Activated naive CD4-positive, alpha-beta T cell treated with Interleukin-2 at 50 U/mL for 16 hours (primary cell): ENCODE results near the gene TEX101.
"Not testable (repeated sequence)": the region's sequence is repeated elsewhere in the genome, so short reads cannot be mapped to it uniquely, and the experiment has no call there.

Experiments used
- DNase-seq: peaks from one replicate; pipeline ENCODE4 v3.0.0-alpha.2; 2020

TEX101 gene

DNA sequence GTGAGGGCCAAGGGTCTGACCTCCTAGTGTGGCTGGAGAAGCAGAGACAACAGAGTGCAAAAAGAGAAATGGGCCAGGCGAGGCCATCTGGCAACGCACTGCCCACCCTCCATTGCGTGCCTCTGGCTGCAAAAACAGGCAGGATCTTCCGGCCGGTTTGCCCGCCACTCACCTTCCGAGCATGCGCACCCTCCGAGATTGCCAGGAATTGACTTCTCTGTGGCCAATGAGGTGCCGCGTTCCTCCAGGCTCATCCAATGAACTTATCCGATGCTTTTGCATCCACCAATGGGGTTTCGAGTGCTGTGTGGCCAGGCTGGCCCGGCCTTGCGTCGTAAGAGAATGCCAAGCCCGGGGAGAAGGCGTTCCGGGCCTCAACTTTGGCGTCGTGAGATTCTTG, at the start of gene TEX101:
Gene TEX101, plus strand, starts transcription at position 337 of the 400 bp plus-strand sequence. CDS start 1,030 bp downstream, outside the sequence.
- no peak for DNase-seq

DNA sequence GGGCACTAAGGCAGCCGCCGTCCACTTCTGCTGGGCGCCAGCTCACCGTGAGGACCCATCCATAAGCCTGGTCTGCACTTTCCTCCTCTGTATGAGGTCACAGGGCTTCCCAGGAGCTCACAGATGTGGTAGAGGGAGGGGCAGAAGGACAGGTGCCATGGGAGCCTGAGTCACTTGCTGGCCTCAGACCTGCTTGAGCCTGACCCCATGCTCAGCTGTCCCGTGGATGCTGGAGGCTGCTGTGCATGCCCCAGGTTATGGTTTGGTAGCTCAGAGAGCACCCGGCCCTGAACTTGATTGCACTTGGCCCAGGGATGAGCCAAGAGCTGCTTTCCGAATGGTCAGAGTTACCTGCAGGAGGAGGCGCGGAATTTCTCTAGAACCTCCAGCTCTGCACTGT, 49.0 kb upstream of the TEX101 start:
- DNase-seq = not testable (repeated sequence)

- DNase-seq = no peak
Observed at GRCh38 chr19:43367822-43368221, 46.9 kb upstream of the TEX101 start.

DNA sequence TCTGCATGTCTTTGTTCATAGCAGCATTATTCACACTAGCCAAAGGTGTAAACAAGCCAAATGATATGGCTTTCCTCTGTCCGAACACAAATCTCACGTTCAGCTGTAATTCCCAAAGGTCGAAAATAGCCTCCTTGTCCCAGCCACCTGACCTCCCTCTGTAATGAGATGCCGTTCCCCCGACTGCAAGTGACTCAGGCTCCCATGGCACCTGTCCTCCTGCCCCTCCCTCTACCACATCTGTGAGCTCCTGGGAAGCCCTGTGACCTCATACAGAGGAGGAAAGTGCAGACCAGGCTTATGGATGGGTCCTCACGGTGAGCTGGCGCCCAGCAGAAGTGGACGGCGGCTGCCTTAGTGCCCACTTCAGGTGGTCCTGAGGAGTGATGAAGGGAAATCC, 45.8 kb upstream of the TEX101 start:
- DNase-seq = not testable (repeated sequence)

GRCh38 chr19:43371909-43372308, 42.8 kb upstream of the TEX101 start:
- no peak for DNase-seq

DNA sequence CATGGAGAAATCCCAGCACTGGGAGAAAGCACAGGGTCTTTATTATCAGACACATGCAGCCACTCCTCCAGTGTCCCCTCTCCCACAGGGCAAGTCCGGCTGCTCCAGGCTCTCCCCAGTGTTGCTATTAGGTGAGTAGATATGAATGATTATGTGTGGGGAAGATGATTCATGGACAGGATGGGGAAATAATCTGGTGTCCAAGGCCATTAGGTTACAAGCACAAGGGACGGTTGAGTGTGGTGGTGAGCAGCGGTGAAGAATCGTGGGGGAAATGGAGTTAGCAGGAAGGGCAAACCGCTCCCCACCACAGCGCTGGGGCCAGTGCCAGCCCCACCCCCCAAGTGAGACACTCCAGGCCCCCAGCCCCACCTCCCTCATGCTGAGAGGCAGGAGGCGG, 42.2 kb upstream of the TEX101 start:
- no peak for DNase-seq

DNA sequence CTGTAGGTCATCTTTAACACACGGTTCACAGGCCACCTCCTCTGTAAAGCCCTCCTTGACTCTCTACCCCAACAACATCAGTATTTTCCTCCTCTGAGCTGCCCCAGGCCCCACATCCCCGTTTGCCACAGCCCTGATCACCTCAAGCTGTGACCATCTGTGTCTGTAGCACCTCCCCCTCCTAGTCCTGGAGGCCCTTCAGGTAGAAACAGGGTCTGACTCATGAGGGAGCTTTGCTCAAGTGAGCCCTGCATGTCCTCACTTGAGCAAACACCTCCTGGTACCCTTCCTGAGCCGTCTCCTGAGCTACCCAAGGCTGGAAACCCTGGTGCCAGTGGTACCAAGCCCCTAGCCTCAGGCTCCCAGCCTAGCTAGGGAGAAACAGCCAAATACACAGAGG, 37.1 kb upstream of the TEX101 start:
- DNase-seq = not testable (repeated sequence)

GRCh38 chr19:43380008-43380407, 34.7 kb upstream of the TEX101 start:
- DNase-seq = no peak

GRCh38 chr19:43380771-43381386, 33.8 kb upstream of the TEX101 start:
- no peak for DNase-seq

GRCh38 chr19:43382586-43383216, 32.0 kb upstream of the TEX101 start:
- not testable (repeated sequence) for DNase-seq

DNA sequence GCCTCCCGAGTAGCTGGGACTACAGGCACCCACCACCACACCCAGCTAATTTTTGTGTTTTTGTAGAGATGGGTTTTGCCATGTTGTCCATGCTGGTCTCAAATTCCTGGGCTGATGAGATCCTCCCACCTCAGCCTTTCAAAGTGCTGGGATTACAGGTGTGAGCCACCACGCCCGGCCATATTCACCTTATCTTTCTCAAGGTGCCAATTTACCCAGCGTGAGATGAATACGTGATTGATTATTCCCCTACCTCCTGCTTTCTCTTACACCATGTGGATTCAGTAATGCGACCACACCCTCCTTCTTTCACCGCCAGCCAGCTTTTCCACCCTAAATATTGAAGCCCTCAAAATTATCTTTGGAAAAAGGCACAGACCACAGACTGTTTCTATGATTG, 31.4 kb upstream of the TEX101 start:
- DNase-seq = not testable (repeated sequence)

DNA sequence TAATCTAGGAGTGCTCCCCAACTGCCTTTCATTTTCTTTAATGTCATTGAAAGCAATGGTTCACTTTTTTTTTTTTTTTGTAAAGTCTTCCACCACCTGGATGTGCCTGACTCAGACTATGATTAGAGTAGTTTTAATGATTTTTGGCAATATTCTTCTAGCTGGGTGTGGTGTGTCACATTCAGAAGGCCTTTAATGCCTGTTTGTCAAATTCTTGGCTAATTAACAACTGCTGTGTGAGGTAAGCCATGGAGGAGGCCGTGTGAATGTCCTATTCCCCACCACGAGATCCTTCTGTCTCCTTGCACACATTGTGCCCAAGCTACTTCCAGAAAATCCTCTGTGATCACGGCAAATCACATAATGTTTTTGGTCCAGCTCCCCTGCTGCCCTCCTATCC, 30.9 kb upstream of the TEX101 start:
- not testable (repeated sequence) for DNase-seq

GRCh38 chr19:43390903-43391551, 23.7 kb upstream of the TEX101 start:
- not testable (repeated sequence) for DNase-seq

- DNase-seq = not testable (repeated sequence)
Observed at GRCh38 chr19:43391552-43391935, 23.1 kb upstream of the TEX101 start.

- DNase-seq = not testable (repeated sequence)
Observed at GRCh38 chr19:43393501-43393900, 21.2 kb upstream of the TEX101 start.

DNA sequence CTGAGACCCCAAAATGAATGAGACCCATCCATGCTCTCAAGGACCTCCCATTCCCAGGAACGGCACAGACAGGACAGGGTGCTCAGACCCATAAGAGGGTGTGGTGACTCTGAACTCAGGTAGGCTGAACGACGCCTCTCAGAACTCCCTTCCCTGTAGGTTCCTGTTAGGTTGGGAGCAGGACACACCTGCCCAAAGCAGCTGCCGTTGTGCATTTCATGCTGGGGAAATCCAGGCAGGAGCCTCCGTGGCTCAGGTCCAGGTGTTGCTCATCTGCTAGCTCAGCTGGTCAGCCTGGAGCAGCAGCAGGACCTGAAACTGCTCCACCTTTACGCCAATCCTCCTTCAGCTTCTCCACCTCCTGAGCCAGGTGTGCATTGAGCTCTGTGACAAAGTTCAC, 19.1 kb upstream of the TEX101 start:
- DNase-seq = no peak

GRCh38 chr19:43406297-43406696, 8.4 kb upstream of the TEX101 start:
- no peak for DNase-seq

GRCh38 chr19:43407416-43408005, 7.2 kb upstream of the TEX101 start:
- no peak for DNase-seq

GRCh38 chr19:43408043-43408442, 6.6 kb upstream of the TEX101 start:
- DNase-seq = no peak

- DNase-seq = no peak
Observed at GRCh38 chr19:43409415-43409814, 5.3 kb upstream of the TEX101 start.

- no peak for DNase-seq
Observed at GRCh38 chr19:43412441-43412840, 2.2 kb upstream of the TEX101 start.

DNA sequence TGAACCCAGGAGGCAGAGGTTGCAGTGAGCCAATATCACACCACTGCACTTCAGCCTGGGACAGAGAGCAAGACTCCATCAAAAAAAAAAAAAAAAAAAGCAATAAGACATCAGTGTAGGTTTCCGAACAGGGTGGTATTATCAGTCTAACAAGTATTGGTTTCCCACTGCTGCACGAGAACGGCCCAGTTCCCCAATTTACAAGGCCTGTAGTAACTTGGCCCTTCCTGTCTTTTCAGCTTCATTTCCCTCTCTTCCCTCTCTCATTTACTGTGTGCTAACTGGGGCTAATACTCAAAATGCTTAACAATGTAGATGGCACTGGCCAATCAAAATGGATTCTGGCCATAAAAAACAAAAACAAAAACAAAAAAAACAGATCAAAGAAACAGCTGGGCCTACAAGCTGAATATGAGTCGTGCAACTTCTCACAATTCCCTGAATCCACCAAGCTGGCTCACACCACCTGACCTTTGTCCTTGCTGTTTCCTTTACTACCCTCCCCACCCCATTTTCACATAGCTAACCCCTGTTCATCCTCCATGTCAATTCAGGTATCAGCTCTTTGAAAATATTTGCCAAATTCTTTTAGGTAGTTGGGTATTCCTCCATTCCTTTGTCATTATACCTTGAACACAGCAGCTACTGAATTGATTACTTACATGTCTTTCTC, 2.4 kb downstream of the TEX101 start:
- DNase-seq = no peak

DNA sequence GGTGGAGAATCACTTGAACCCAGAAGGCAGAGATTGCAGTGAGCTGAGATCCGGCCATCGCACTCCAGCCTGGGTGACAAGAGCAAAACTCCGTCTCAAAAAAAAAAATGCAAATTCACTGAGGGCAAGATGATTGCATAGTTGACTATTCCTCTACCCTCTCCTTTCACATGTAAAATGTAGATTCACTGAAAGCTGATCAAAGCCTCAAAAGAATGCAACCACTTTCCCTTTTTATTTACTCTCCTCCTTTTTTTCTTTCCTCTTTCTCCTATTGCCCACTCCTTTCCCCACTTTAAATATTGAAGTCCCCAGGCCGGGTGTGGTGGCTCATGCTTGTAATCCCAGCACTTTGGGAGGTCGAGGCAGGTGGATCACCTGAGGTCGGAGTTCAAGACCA, 6.3 kb downstream of the TEX101 start:
- DNase-seq = no peak
